ENCODE measurements around the gene PPP2R1B.

PPP2R1B gene

DNA sequence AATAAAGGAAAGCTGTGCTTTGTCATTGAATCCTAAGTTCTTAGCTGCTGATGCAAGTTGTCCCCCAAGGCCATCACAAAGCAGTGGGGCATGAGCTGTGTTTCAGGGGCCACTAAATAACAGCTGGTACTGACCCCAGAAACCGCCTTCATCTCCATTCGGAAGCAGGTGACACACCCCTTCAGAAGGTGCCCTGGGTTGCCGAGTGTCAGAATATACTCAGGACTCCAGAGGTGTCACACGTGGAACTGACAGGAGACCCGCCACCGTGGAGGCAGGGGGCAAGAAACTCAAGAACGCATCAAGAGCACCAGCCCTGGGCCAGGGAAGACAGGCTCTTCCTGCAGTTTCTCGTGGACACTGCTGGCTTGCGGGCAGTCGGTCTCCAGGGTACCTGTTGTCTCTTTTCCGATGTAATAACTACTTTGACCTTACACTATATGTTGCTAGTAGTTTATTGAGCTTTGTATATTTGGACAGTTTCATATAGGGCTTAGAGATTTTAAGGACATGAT is 41.5 kb downstream of the PPP2R1B start:
- in situ Hi-C loops (cut with MboI; ENCODE audit: low sequenced_read_pairs, unreplicated experiment), result no loop called here

DNA sequence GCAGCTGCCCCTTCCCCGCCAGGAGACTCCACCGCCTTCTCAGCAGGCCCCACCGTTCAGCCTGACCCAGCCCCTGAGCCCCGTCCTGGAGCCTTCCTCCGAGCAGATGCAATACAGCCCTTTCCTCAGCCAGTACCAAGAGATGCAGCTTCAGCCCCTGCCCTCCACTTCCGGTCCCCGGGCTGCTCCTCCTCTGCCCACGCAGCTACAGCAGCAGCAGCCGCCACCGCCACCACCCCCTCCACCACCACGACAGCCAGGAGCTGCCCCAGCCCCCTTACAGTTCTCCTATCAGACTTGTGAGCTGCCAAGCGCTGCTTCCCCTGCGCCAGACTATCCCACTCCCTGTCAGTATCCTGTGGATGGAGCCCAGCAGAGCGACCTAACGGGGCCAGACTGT is 42.6 kb downstream of the PPP2R1B start:
- TF ChIP-seq, protein P1, sequence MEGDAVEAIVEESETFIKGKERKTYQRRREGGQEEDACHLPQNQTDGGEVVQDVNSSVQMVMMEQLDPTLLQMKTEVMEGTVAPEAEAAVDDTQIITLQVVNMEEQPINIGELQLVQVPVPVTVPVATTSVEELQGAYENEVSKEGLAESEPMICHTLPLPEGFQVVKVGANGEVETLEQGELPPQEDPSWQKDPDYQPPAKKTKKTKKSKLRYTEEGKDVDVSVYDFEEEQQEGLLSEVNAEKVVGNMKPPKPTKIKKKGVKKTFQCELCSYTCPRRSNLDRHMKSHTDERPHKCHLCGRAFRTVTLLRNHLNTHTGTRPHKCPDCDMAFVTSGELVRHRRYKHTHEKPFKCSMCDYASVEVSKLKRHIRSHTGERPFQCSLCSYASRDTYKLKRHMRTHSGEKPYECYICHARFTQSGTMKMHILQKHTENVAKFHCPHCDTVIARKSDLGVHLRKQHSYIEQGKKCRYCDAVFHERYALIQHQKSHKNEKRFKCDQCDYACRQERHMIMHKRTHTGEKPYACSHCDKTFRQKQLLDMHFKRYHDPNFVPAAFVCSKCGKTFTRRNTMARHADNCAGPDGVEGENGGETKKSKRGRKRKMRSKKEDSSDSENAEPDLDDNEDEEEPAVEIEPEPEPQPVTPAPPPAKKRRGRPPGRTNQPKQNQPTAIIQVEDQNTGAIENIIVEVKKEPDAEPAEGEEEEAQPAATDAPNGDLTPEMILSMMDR (IDR thresholded peaks at IDR 0.05; ENCODE audit: borderline replicate concordance, control extremely low read depth, extremely low read depth, insufficient read depth, missing control alignments), result no peak
- in situ Hi-C loops (cut with MboI; ENCODE audit: low sequenced_read_pairs, unreplicated experiment), result no loop called here
- no peak for DNase-seq (ENCODE audit: low spot score)

More for the DNA sequence above, 41.5 kb downstream of the PPP2R1B start:
- DNase-seq (ENCODE audit: low spot score), result no peak
- TF ChIP-seq, protein P1 (IDR thresholded peaks at IDR 0.05; ENCODE audit: borderline replicate concordance, control extremely low read depth, extremely low read depth, insufficient read depth, missing control alignments), result no peak

DNA sequence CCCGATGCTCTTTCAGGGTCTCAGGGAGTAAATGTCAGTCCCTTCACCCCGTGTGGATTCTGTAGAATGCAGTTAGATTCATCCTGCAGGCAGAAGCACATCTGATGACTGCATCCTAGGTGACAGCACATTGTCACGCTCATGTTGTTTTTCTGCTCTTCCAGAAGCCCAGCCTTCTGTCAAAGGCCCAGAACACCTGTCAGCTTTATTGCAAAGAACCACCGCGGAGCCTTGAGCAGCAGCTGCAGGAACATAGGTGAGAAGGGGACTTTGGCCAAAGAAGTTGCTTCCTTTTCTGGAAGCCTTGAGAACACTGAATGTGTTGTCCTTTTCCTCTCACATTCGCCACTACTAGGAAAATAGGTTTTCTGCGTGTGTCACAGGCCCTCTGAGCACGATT is 43.7 kb downstream of the PPP2R1B start:
- no peak for DNase-seq (ENCODE audit: low spot score)
- TF ChIP-seq, protein P1 (IDR thresholded peaks at IDR 0.05; ENCODE audit: borderline replicate concordance, control extremely low read depth, extremely low read depth, insufficient read depth, missing control alignments), result no peak
- in situ Hi-C loops (cut with MboI; ENCODE audit: low sequenced_read_pairs, unreplicated experiment), result no loop called here

DNA sequence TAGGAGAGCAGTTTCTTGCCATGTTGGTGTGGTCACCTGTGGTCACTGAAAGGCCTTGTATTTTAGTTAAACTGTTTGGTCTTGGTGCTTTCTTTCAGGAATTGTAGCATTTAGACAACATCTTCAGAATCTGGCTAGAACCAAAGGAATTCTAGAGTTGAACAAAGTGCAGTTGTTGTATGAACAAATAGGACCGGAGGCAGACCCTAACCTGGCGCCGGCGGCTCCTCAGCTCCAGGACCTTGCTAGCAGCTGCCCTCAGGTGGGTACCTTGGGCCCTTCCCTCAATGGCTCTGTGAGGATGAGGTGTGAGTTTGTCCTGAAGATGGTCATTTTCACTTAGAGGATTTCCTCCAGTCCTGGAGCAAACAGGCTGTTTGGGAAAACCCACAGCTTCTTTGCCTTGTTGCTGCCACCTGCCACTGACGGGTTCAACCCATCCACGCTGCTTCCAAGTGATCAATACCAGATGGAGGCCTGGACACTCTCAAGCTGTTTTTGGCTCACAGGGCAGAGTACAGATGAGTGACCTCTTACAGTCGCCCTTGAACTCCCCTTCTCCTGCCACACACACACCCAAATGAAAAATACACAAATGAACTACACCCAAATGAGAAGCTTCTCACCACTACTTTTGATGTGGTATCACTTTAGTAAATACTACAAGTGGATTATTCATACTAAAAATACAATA is 45.2 kb downstream of the PPP2R1B start:
- DNase-seq (ENCODE audit: low spot score), result no peak
- TF ChIP-seq, protein P1 (IDR thresholded peaks at IDR 0.05; ENCODE audit: borderline replicate concordance, control extremely low read depth, extremely low read depth, insufficient read depth, missing control alignments), result no peak
- in situ Hi-C loops (cut with MboI; ENCODE audit: low sequenced_read_pairs, unreplicated experiment), result no loop called here

DNA sequence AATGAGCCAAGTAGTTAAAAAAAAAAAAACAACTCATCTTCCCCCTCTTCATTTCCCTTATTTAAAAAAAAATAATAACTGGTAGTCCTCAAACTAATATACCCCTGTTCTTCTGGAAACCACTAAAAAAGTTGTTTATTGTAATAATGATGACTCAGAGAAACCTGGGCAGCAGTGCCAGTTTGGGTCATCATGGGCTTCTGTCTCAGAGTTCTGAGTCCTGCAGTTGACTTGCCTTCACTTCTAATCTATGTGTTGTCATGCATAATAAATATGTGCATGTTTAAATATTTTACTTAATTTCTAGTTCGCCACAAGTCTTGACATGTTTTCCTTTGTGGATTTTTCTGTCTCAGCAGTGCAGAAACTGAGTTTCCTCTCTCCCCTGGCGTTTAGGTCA is 46.8 kb downstream of the PPP2R1B start:
- TF ChIP-seq, protein P1 (IDR thresholded peaks at IDR 0.05; ENCODE audit: borderline replicate concordance, control extremely low read depth, extremely low read depth, insufficient read depth, missing control alignments), result no peak
- in situ Hi-C loops (cut with MboI; ENCODE audit: low sequenced_read_pairs, unreplicated experiment), result no loop called here
- no peak for DNase-seq (ENCODE audit: low spot score)

DNA sequence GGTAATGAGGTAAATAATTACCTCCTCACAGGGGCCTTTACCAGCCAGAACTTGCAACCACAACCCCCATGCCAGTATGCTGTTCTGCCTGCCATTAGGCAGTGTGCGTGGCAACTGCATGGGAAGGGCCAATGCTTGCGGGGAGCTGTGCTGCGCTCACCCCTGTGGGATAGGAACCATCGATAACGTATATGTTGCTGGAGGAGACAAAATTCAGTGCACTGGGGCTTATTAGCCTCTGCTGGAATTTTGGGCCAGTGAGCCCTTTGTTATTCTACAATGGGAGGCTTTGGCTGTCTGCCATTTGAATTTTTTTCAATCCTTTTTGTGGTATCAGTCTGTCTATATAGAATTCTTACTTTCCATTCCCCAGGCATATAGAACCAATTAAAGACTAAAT is 47.3 kb downstream of the PPP2R1B start:
- TF ChIP-seq, protein P1 (IDR thresholded peaks at IDR 0.05; ENCODE audit: borderline replicate concordance, control extremely low read depth, extremely low read depth, insufficient read depth, missing control alignments), result no peak
- DNase-seq (ENCODE audit: low spot score), result no peak
- in situ Hi-C loops (cut with MboI; ENCODE audit: low sequenced_read_pairs, unreplicated experiment), result no loop called here
